ENCODE results near the gene ITGB8. TPM values are rescaled to one million over a fixed set of nuclear protein-coding genes. Genes with fewer than 3 reads are reported as not detected.

ITGB8 gene
- total and polyA plus RNA-seq, 2 experiments from 2014 or later = 0.71 to 3.0 TPM

DNA sequence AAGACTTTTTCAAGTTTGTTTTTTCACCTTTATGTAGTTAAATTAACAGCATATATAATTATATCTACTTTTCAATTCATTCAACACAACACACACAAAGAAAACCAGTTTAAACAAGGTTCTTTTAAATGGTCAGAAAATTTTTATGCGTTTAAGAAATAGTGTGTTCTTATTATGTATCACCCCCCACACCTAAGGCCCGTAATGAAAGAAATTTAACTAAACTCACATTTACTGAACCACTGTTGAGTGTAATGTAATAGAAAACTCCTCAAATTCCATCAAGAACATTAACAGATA lies 19.0 kb upstream of the ITGB8 start:
- no peaks in the 10 kb centered on the region for H3F3A ChIP-seq (replicated peaks; ENCODE audit: low read depth)
- no peaks in the 10 kb centered on the region for H3K36me3 Mint-ChIP-seq (ENCODE audit: low read depth)
- no peak overlapping the region for H3K4me2 ChIP-seq
- no peaks in the 10 kb centered on the region for H3K27me3 Mint-ChIP-seq (ENCODE audit: insufficient read depth, low read depth, poor library complexity)
- H3K27ac ChIP-seq (ENCODE audit: low read depth) = no peak overlapping the region
- no peak overlapping the region; the same call in 1 of the 2 replicates for H3K27ac Mint-ChIP-seq
- H3K27me3 ChIP-seq (ENCODE audit: insufficient read depth) = no peaks in the 10 kb centered on the region
- peaks cover 15% of the 10 kb centered on the region for H3K4me1 ChIP-seq (ENCODE audit: insufficient read depth)
- no peak overlapping the region for H3K4me3 ChIP-seq
- no peak overlapping the region for H3K4me3 Mint-ChIP-seq
- no peaks in the 10 kb centered on the region for H3K9me3 Mint-ChIP-seq
- ATAC-seq = no peak
- no peak for TF ChIP-seq STAT1 (IDR thresholded peaks at IDR 0.05; ENCODE audit: unreplicated experiment)
- TF ChIP-seq, protein P1, sequence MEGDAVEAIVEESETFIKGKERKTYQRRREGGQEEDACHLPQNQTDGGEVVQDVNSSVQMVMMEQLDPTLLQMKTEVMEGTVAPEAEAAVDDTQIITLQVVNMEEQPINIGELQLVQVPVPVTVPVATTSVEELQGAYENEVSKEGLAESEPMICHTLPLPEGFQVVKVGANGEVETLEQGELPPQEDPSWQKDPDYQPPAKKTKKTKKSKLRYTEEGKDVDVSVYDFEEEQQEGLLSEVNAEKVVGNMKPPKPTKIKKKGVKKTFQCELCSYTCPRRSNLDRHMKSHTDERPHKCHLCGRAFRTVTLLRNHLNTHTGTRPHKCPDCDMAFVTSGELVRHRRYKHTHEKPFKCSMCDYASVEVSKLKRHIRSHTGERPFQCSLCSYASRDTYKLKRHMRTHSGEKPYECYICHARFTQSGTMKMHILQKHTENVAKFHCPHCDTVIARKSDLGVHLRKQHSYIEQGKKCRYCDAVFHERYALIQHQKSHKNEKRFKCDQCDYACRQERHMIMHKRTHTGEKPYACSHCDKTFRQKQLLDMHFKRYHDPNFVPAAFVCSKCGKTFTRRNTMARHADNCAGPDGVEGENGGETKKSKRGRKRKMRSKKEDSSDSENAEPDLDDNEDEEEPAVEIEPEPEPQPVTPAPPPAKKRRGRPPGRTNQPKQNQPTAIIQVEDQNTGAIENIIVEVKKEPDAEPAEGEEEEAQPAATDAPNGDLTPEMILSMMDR (conservative IDR thresholded peaks at IDR 0.05; ENCODE audit: low read depth in 2 of 2) = no peak
- TF ChIP-seq POLR2AphosphoS5 (IDR thresholded peaks at IDR 0.05; ENCODE audit: low read depth) = no peak
- no peak for TF ChIP-seq ZNF114 (CRISPR knock-in tag; IDR thresholded peaks at IDR 0.05)
- TF ChIP-seq EZH2 (IDR thresholded peaks at IDR 0.05; ENCODE audit: low read depth, unreplicated experiment) = no peak
- TF ChIP-seq CREB1 (CRISPR knock-in tag; IDR thresholded peaks at IDR 0.05; ENCODE audit: low read depth) = no peak
- TF ChIP-seq, protein P2, sequence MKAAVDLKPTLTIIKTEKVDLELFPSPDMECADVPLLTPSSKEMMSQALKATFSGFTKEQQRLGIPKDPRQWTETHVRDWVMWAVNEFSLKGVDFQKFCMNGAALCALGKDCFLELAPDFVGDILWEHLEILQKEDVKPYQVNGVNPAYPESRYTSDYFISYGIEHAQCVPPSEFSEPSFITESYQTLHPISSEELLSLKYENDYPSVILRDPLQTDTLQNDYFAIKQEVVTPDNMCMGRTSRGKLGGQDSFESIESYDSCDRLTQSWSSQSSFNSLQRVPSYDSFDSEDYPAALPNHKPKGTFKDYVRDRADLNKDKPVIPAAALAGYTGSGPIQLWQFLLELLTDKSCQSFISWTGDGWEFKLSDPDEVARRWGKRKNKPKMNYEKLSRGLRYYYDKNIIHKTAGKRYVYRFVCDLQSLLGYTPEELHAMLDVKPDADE (IDR thresholded peaks at IDR 0.05) = no peak
- TF ChIP-seq ZNF331 (CRISPR knock-in tag; IDR thresholded peaks at IDR 0.05; ENCODE audit: low read depth) = no peak
- TF ChIP-seq, protein P3, sequence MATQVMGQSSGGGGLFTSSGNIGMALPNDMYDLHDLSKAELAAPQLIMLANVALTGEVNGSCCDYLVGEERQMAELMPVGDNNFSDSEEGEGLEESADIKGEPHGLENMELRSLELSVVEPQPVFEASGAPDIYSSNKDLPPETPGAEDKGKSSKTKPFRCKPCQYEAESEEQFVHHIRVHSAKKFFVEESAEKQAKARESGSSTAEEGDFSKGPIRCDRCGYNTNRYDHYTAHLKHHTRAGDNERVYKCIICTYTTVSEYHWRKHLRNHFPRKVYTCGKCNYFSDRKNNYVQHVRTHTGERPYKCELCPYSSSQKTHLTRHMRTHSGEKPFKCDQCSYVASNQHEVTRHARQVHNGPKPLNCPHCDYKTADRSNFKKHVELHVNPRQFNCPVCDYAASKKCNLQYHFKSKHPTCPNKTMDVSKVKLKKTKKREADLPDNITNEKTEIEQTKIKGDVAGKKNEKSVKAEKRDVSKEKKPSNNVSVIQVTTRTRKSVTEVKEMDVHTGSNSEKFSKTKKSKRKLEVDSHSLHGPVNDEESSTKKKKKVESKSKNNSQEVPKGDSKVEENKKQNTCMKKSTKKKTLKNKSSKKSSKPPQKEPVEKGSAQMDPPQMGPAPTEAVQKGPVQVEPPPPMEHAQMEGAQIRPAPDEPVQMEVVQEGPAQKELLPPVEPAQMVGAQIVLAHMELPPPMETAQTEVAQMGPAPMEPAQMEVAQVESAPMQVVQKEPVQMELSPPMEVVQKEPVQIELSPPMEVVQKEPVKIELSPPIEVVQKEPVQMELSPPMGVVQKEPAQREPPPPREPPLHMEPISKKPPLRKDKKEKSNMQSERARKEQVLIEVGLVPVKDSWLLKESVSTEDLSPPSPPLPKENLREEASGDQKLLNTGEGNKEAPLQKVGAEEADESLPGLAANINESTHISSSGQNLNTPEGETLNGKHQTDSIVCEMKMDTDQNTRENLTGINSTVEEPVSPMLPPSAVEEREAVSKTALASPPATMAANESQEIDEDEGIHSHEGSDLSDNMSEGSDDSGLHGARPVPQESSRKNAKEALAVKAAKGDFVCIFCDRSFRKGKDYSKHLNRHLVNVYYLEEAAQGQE (IDR thresholded peaks at IDR 0.05; ENCODE audit: unreplicated experiment) = no peak
- TF ChIP-seq, protein P4, sequence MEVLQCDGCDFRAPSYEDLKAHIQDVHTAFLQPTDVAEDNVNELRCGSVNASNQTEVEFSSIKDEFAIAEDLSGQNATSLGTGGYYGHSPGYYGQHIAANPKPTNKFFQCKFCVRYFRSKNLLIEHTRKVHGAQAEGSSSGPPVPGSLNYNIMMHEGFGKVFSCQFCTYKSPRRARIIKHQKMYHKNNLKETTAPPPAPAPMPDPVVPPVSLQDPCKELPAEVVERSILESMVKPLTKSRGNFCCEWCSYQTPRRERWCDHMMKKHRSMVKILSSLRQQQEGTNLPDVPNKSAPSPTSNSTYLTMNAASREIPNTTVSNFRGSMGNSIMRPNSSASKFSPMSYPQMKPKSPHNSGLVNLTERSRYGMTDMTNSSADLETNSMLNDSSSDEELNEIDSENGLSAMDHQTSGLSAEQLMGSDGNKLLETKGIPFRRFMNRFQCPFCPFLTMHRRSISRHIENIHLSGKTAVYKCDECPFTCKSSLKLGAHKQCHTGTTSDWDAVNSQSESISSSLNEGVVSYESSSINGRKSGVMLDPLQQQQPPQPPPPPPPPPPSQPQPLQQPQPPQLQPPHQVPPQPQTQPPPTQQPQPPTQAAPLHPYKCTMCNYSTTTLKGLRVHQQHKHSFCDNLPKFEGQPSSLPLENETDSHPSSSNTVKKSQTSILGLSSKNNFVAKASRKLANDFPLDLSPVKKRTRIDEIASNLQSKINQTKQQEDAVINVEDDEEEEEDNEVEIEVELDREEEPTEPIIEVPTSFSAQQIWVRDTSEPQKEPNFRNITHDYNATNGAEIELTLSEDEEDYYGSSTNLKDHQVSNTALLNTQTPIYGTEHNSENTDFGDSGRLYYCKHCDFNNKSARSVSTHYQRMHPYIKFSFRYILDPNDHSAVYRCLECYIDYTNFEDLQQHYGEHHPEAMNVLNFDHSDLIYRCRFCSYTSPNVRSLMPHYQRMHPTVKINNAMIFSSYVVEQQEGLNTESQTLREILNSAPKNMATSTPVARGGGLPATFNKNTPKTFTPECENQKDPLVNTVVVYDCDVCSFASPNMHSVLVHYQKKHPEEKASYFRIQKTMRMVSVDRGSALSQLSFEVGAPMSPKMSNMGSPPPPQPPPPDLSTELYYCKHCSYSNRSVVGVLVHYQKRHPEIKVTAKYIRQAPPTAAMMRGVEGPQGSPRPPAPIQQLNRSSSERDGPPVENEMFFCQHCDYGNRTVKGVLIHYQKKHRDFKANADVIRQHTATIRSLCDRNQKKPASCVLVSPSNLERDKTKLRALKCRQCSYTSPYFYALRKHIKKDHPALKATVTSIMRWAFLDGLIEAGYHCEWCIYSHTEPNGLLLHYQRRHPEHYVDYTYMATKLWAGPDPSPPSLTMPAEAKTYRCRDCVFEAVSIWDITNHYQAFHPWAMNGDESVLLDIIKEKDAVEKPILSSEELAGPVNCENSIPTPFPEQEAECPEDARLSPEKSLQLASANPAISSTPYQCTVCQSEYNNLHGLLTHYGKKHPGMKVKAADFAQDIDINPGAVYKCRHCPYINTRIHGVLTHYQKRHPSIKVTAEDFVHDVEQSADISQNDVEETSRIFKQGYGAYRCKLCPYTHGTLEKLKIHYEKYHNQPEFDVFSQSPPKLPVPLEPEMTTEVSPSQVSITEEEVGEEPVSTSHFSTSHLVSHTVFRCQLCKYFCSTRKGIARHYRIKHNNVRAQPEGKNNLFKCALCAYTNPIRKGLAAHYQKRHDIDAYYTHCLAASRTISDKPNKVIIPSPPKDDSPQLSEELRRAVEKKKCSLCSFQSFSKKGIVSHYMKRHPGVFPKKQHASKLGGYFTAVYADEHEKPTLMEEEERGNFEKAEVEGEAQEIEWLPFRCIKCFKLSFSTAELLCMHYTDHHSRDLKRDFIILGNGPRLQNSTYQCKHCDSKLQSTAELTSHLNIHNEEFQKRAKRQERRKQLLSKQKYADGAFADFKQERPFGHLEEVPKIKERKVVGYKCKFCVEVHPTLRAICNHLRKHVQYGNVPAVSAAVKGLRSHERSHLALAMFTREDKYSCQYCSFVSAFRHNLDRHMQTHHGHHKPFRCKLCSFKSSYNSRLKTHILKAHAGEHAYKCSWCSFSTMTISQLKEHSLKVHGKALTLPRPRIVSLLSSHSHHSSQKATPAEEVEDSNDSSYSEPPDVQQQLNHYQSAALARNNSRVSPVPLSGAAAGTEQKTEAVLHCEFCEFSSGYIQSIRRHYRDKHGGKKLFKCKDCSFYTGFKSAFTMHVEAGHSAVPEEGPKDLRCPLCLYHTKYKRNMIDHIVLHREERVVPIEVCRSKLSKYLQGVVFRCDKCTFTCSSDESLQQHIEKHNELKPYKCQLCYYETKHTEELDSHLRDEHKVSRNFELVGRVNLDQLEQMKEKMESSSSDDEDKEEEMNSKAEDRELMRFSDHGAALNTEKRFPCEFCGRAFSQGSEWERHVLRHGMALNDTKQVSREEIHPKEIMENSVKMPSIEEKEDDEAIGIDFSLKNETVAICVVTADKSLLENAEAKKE (CRISPR knock-in tag; IDR thresholded peaks at IDR 0.05) = no peak
- peaks cover 20% of the 10 kb centered on the region for H3K4me1 Mint-ChIP-seq
- no peaks in the 10 kb centered on the region for H3K36me3 ChIP-seq (ENCODE audit: insufficient read depth)
- H4K20me1 ChIP-seq (replicated peaks; ENCODE audit: insufficient read depth) = no peaks in the 10 kb centered on the region
- no peak for DNase-seq (ENCODE audit: low spot score)
- no peak overlapping the region for H2AFZ ChIP-seq
- no peaks in the 10 kb centered on the region for H3K9me2 ChIP-seq (ENCODE audit: insufficient read depth)
- H3K79me2 ChIP-seq (replicated peaks; ENCODE audit: insufficient read depth) = no peaks in the 10 kb centered on the region

All from GM23338 (cell line).